HCT116 (cell line): Measurements from ENCODE around the gene SCN1B.

Experiments used
- JUND ChIP-seq: IDR thresholded peaks from 2 replicates; pipeline ENCODE4 v1.6.1; 2012
- TF ChIP-seq, protein P1 (sequence below), 3 experiments: fragments of 200-600 bp in 1 of 3; sonication (generic) in 1 of 3; IDR thresholded peaks in 2 of 3; conservative IDR thresholded peaks in 1 of 3; 2 replicates each; pipeline ENCODE4 v1.5.1; 2012 to 2017; ENCODE audit warnings: low read depth in 2 of 3, low read length in 2 of 3, antibody characterized with exemption in 1 of 3, borderline replicate concordance in 1 of 3, control low read depth in 1 of 3, mild to moderate bottlenecking in 1 of 3, mixed read lengths in 1 of 3, mixed run types in 1 of 3, moderate library complexity in 1 of 3; ENCODE audit not compliant: insufficient read depth in 1 of 3

- TF ChIP-seq, protein P1, sequence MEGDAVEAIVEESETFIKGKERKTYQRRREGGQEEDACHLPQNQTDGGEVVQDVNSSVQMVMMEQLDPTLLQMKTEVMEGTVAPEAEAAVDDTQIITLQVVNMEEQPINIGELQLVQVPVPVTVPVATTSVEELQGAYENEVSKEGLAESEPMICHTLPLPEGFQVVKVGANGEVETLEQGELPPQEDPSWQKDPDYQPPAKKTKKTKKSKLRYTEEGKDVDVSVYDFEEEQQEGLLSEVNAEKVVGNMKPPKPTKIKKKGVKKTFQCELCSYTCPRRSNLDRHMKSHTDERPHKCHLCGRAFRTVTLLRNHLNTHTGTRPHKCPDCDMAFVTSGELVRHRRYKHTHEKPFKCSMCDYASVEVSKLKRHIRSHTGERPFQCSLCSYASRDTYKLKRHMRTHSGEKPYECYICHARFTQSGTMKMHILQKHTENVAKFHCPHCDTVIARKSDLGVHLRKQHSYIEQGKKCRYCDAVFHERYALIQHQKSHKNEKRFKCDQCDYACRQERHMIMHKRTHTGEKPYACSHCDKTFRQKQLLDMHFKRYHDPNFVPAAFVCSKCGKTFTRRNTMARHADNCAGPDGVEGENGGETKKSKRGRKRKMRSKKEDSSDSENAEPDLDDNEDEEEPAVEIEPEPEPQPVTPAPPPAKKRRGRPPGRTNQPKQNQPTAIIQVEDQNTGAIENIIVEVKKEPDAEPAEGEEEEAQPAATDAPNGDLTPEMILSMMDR (IDR thresholded peaks at IDR 0.05 in 2 of 3, conservative IDR thresholded peaks at IDR 0.05 in 1 of 3; ENCODE audit: borderline replicate concordance in 1 of 3, insufficient read depth in 1 of 3, low read depth in 2 of 3, low read length in 2 of 3), result no peak
- TF ChIP-seq JUND, result no peak
Measured at GRCh38 chr19:35088131-35088913, 58.1 kb downstream of the SCN1B start.
